Mesenchymal stem cell (in vitro differentiated cells and primary cell): ENCODE measurements around the gene GALNT18.

ENCODE experiments used
- DNase-seq: peaks from one replicate; pipeline ENCODE4 v3.0.0-alpha.2; 2013
- H2AFZ ChIP-seq: one replicate; pipeline ENCODE4 v1.6.1; 2013; ENCODE audit warnings: low read depth, mild to moderate bottlenecking, control low read depth, inconsistent platforms, low read length, moderate library complexity
- H2AK5ac ChIP-seq: 2 replicates; pipeline ENCODE4 v1.6.1; 2013; ENCODE audit warnings: low read length, moderate library complexity, mild to moderate bottlenecking, inconsistent platforms; ENCODE audit not compliant: severe bottlenecking
- H2BK120ac ChIP-seq: one replicate; pipeline ENCODE4 v1.6.1; 2013; ENCODE audit warnings: low read depth, mild to moderate bottlenecking, inconsistent platforms, low read length, moderate library complexity
- H2BK12ac ChIP-seq, 2 experiments: one replicate each; pipeline ENCODE4 v1.6.1; 2013; ENCODE audit warnings: inconsistent platforms in 2 of 2, low read length in 2 of 2, mild to moderate bottlenecking in 2 of 2, moderate library complexity in 2 of 2, control low read depth in 1 of 2
- H2BK15ac ChIP-seq: one replicate; pipeline ENCODE4 v1.6.1; 2013; ENCODE audit warnings: mild to moderate bottlenecking, low read depth, inconsistent platforms; ENCODE audit not compliant: poor library complexity, severe bottlenecking
- H2BK5ac ChIP-seq: 2 replicates; pipeline ENCODE4 v1.6.1; 2013; ENCODE audit warnings: low read depth, mild to moderate bottlenecking, low read length, control low read depth, inconsistent platforms; ENCODE audit not compliant: poor library complexity, severe bottlenecking
- H3K14ac ChIP-seq, 2 experiments: one replicate each; pipeline ENCODE4 v1.6.1; 2013; ENCODE audit warnings: inconsistent platforms in 2 of 2, low read length in 2 of 2, control low read depth in 1 of 2, mild to moderate bottlenecking in 1 of 2, moderate library complexity in 1 of 2
- H3K18ac ChIP-seq, 2 experiments: one replicate each; pipeline ENCODE4 v1.6.1; 2013; ENCODE audit warnings: inconsistent platforms in 2 of 2, low read length in 2 of 2, control low read depth in 1 of 2, low read depth in 1 of 2, mild to moderate bottlenecking in 1 of 2
- H3K23ac ChIP-seq, 2 experiments: one replicate each; pipeline ENCODE4 v1.6.1; 2013; ENCODE audit warnings: inconsistent platforms in 2 of 2, low read length in 2 of 2, mild to moderate bottlenecking in 2 of 2, moderate library complexity in 2 of 2, control low read depth in 1 of 2
- H3K27ac ChIP-seq: 2 replicates; pipeline ENCODE4 v1.5.1; 2013; ENCODE audit warnings: mild to moderate bottlenecking, moderate library complexity, low read length, control low read depth, inconsistent platforms; ENCODE audit not compliant: poor library complexity, severe bottlenecking
- H3K27me3 ChIP-seq, 2 experiments: 2 replicates each; pipeline versions ENCODE4 v1.6.1 to v1.7.0; 2013; ENCODE audit warnings: low read length in 2 of 2, mild to moderate bottlenecking in 2 of 2, moderate library complexity in 2 of 2, control low read depth in 1 of 2, inconsistent platforms in 1 of 2; ENCODE audit not compliant: control insufficient read depth in 1 of 2, insufficient read depth in 1 of 2
- H3K36me3 ChIP-seq, 2 experiments: 2 replicates each; pipeline versions ENCODE4 v1.6.1 to v1.7.0; 2013; ENCODE audit warnings: low read length in 2 of 2, control low read depth in 1 of 2, inconsistent platforms in 1 of 2, low read depth in 1 of 2, mild to moderate bottlenecking in 1 of 2; ENCODE audit not compliant: insufficient read depth in 2 of 2, control insufficient read depth in 1 of 2
- H3K4ac ChIP-seq, 2 experiments: one replicate each; pipeline ENCODE4 v1.6.1; 2013; ENCODE audit warnings: inconsistent platforms in 2 of 2, low read length in 2 of 2, mild to moderate bottlenecking in 2 of 2, moderate library complexity in 2 of 2, control low read depth in 1 of 2, low read depth in 1 of 2
- H3K4me1 ChIP-seq: 2 replicates; pipeline ENCODE4 v1.6.1; 2013; ENCODE audit warnings: low read depth, low read length, control low read depth; ENCODE audit not compliant: control insufficient read depth, insufficient read depth
- H3K4me2 ChIP-seq: 2 replicates; pipeline ENCODE4 v1.6.1; 2013; ENCODE audit warnings: low read length, mild to moderate bottlenecking, inconsistent platforms; ENCODE audit not compliant: poor library complexity, severe bottlenecking
- H3K4me3 ChIP-seq, 2 experiments: 2 replicates each; pipeline versions ENCODE4 v1.5.1 to v1.7.0; 2013; ENCODE audit warnings: low read length in 2 of 2, mild to moderate bottlenecking in 2 of 2, control low read depth in 1 of 2, low read depth in 1 of 2; ENCODE audit not compliant: insufficient read depth in 1 of 2
- H3K79me1 ChIP-seq: replicated peaks from 2 replicates; pipeline ENCODE4 v1.6.1; 2013; ENCODE audit warnings: mild to moderate bottlenecking, control low read depth, low read length, inconsistent platforms; ENCODE audit not compliant: poor library complexity, severe bottlenecking
- H3K9ac ChIP-seq: 2 replicates; pipeline ENCODE4 v1.7.0; 2013; ENCODE audit warnings: mild to moderate bottlenecking, low read length, moderate library complexity
- H3K9me3 ChIP-seq: 2 replicates; pipeline ENCODE4 v1.7.0; 2013; ENCODE audit warnings: mild to moderate bottlenecking, low read length; ENCODE audit not compliant: control insufficient read depth
- H4K8ac ChIP-seq: one replicate; pipeline ENCODE4 v1.6.1; 2013; ENCODE audit warnings: inconsistent platforms, mild to moderate bottlenecking, low read length, moderate library complexity
- H4K91ac ChIP-seq: one replicate; pipeline ENCODE4 v1.6.1; 2013; ENCODE audit warnings: mild to moderate bottlenecking, low read length, inconsistent platforms
- WGBS: methylation state at CpG from one replicate; pipeline ENCODE4 v1.1.7; 2013; ENCODE audit warnings: mixed read lengths; 5-methylcytosine and 5-hydroxymethylcytosine counted together

Gene GALNT18

DNA sequence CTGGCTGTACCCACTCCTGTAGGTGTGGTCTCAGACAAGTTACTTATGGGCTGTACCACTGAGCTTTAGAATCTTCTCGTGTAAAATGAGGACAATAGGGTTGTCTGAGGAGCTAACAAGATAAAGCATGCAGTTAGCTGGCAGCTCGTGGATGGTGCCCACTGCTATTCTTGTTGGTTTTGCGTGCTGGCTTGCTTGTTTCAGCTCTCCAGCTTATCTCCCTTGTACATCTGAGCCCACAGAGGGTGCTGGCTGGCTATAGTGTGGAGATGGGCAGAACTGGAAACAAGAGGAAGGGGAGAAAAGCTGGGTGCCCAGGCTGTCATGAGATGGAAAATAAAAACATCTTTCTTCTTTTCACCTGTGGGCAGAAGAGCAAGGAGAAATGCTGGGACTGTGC is 46.5 kb upstream of the GALNT18 start:
- no peak overlapping the region for H2AFZ ChIP-seq
- no peak overlapping the region for H3K4me3 ChIP-seq
- H3K27me3 ChIP-seq, result peaks cover 58 to 94% of the 10 kb centered on the region in 2 experiments
- no peak overlapping the region for H3K4ac ChIP-seq
- no peak overlapping the region for H3K27ac ChIP-seq
- no peak overlapping the region for H2AK5ac ChIP-seq
- H4K91ac ChIP-seq, result no peak overlapping the region
- WGBS, result 81% methylated on average over 3 of the region's 3 CpGs
- H3K14ac ChIP-seq, result no peak overlapping the region
- no peaks in the 10 kb centered on the region for H3K4me1 ChIP-seq
- H2BK15ac ChIP-seq, result no peak overlapping the region
- H3K79me1 ChIP-seq, result no peaks in the 10 kb centered on the region
- no peak for DNase-seq
- H3K36me3 ChIP-seq, result no peaks in the 10 kb centered on the region
- H3K18ac ChIP-seq, result no peak overlapping the region
- no peak overlapping the region for H3K23ac ChIP-seq
- H3K9ac ChIP-seq, result no peak overlapping the region
- no peak overlapping the region for H2BK120ac ChIP-seq
- H2BK5ac ChIP-seq, result no peak overlapping the region
- H2BK12ac ChIP-seq, result no peak overlapping the region
- no peak overlapping the region for H4K8ac ChIP-seq
- H3K4me2 ChIP-seq, result no peak overlapping the region
- H3K9me3 ChIP-seq, result peaks cover 8% of the 10 kb centered on the region

GRCh38 chr11:11667056-11667455 is 45.3 kb upstream of the GALNT18 start:
- H3K27ac ChIP-seq, result no peak overlapping the region
- no peak overlapping the region for H3K4ac ChIP-seq
- no peak overlapping the region for H2BK5ac ChIP-seq
- no peak overlapping the region for H2AFZ ChIP-seq
- no peak overlapping the region for H3K4me3 ChIP-seq
- H3K4me1 ChIP-seq, result no peaks in the 10 kb centered on the region
- H2BK12ac ChIP-seq, result no peak overlapping the region
- no peaks in the 10 kb centered on the region for H3K79me1 ChIP-seq
- no peak overlapping the region for H2BK120ac ChIP-seq
- no peak overlapping the region for H2BK15ac ChIP-seq
- H3K9ac ChIP-seq, result no peak overlapping the region
- peaks cover 62 to 94% of the 10 kb centered on the region in 2 experiments for H3K27me3 ChIP-seq
- no peak overlapping the region for H3K18ac ChIP-seq
- H3K4me2 ChIP-seq, result no peak overlapping the region
- H3K36me3 ChIP-seq, result no peaks in the 10 kb centered on the region
- DNase-seq, result no peak
- 76% methylated on average over 3 of the region's 3 CpGs for WGBS
- H3K23ac ChIP-seq, result no peak overlapping the region
- H3K9me3 ChIP-seq, result peaks cover 8% of the 10 kb centered on the region
- no peak overlapping the region for H4K8ac ChIP-seq
- no peak overlapping the region for H2AK5ac ChIP-seq
- no peak overlapping the region for H4K91ac ChIP-seq
- H3K14ac ChIP-seq, result no peak overlapping the region

DNA sequence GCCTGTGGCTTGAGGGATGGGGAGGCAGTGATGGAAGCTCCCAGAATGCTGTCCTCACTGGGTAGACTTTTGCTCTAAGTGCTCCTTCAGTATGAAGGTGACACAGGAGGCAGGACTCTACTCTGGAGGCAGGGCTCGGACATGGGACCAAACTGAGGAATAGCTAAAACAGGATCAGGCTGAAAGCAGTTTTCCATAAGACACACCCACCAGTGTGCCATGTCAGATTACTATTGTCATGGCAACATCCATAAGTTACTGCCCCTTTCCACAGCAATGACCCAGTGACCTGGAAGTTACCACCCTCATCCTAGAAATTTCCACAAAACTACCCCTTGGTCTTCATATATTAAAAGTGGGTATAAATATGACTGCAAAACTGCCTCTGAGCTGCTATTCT is 43.6 kb upstream of the GALNT18 start:
- H3K4me3 ChIP-seq, result no peak overlapping the region
- DNase-seq, result no peak

GRCh38 chr11:11663907-11664306 is 42.1 kb upstream of the GALNT18 start:
- Histone ChIP-seq H2BK120ac (no peak overlapping the region), H3K4me3 (no peak overlapping the region), H3K23ac (no peak overlapping the region), H4K8ac (no peak overlapping the region), H3K9me3 (peaks cover 8% of the 10 kb centered on the region), H3K18ac (no peak overlapping the region), H3K4me1 (no peaks in the 10 kb centered on the region), H3K4ac (no peak overlapping the region), H3K14ac (peak overlapping the region in 1 of 2 experiments; percentile 20), H3K27me3 (peaks cover 70 to 90% of the 10 kb centered on the region in 2 experiments), H3K9ac (no peak overlapping the region), H2BK12ac (no peak overlapping the region), H2AK5ac (no peak overlapping the region), H3K79me1 (no peaks in the 10 kb centered on the region), H2AFZ (no peak overlapping the region), H3K36me3 (no peaks in the 10 kb centered on the region), H2BK5ac (no peak overlapping the region), H2BK15ac (no peak overlapping the region), H4K91ac (no peak overlapping the region), H3K27ac (no peak overlapping the region), H3K4me2 (no peak overlapping the region)
- DNase-seq, result no peak
- WGBS, result 61% methylated on average over 4 of the region's 4 CpGs

More for the DNA sequence above, 43.6 kb upstream of the GALNT18 start:
- Histone ChIP-seq H3K4me1 (no peaks in the 10 kb centered on the region), H2BK120ac (no peak overlapping the region), H3K27me3 (peaks cover 72 to 94% of the 10 kb centered on the region in 2 experiments), H3K9me3 (peaks cover 8% of the 10 kb centered on the region), H4K91ac (no peak overlapping the region), H3K23ac (no peak overlapping the region), H3K27ac (no peak overlapping the region), H3K18ac (no peak overlapping the region), H2BK12ac (no peak overlapping the region), H3K36me3 (no peaks in the 10 kb centered on the region), H3K9ac (no peak overlapping the region), H2AK5ac (no peak overlapping the region), H3K79me1 (no peaks in the 10 kb centered on the region), H4K8ac (no peak overlapping the region), H3K4ac (no peak overlapping the region), H3K4me2 (no peak overlapping the region), H2BK15ac (no peak overlapping the region), H3K14ac (no peak overlapping the region), H2AFZ (no peak overlapping the region), H2BK5ac (no peak overlapping the region)
- 83% methylated on average over 1 of the region's 1 CpG for WGBS
